GM18499 (cell line): Measurements from ENCODE around the gene TSN.
A peak's percentile ranks its signal among the peaks of the same experiment; 100 is the strongest.
"Not testable (repeated sequence)": the region's sequence is repeated elsewhere in the genome, so short reads cannot be mapped to it uniquely, and the experiment has no call there.

Experiments
- ATAC-seq: cut with Tn5 transposase; IDR thresholded peaks from one replicate; pipeline ENCODE4 v1.9.1; 2021; ENCODE audit warnings: moderate number of reproducible peaks; ENCODE audit not compliant: insufficient read depth, unreplicated experiment

Gene TSN

GRCh38 chr2:121796239-121796638 lies 40.8 kb downstream of the TSN start:
- no peak for ATAC-seq

- ATAC-seq: no peak
Observed at GRCh38 chr2:121798617-121799016, 43.2 kb downstream of the TSN start.

- ATAC-seq: no peak
Observed at GRCh38 chr2:121801916-121802315, 46.5 kb downstream of the TSN start.

DNA sequence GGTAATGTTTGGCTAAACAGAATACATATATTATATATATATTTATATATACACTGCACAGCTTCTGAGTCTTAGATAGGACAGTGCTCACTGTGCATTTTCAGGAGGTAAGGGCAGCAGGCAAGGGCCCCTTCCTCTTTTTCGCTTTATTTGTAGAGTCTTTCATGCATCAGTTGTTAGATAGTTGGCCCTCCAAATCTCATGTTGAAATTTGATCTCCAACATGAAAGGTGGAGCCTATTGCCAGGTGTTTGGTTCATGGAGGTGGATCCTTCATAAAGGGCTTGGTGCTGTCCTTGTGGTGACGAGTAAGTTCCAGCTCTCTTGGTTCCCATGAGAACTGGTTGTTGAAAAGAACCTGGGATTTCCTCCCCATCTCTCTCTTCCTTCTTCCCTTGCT lies 48.1 kb downstream of the TSN start:
- ATAC-seq: no peak

DNA sequence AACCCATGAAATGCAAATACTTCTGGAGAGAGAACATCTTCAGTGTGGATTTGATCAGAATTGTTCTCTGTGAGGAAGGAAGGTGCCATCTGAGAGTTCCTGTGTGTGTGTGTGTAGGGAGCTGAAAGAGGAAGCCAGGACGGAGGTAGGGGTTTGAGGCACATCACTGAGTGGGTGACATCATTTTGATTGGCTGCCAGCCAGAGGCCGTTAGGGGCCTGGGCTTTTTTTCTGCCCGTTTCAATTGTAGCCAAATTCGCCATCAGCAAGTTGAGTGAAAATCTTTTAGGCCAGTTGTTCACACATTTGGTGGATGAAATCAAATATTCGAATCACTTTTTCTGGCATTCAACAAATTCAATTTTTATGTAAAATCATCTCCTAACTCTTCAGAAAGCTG lies 48.9 kb downstream of the TSN start:
- peak; percentile 47 for ATAC-seq

- ATAC-seq: no peak
Observed at GRCh38 chr2:121804997-121805765, 49.7 kb downstream of the TSN start.

DNA sequence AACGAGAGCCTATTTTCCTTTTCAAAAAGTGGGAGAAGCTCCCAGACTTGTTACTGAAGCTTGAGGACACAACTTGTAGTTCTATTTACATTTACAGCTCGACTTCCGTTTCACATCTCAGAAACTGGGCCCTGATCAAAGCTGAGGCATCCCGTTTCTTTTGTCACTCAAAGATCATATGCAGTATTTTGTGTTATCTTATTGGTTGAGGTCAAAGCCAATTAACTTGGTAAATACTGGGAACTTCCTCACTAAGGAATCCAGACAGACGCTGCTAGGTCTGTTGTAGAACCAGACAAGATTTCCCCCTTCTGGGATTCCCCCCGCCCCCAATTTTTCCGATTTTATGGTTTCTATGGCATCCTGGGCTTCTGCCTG lies 50.3 kb downstream of the TSN start:
- ATAC-seq: no peak

GRCh38 chr2:121807771-121808170 lies 52.3 kb downstream of the TSN start:
- ATAC-seq: not testable (repeated sequence)

DNA sequence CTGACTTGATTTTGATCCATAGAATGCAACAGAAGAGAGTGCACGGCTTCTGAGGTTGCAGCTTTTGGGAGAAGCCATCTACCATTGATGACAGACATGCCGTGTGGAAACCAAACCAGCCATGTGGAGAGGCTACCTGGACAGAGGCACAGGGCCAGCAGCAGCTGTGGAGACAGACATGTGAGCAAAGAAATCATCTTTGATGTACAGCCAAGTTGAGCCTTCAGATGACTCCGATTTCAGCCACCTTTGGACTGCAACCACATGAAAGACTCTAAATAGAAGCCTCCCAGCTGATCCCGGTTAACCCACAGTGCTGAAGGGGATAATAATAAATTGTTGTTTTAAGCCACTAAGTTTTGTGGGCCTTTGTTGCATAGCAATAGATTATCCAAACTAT lies 54.2 kb downstream of the TSN start:
- ATAC-seq: no peak

DNA sequence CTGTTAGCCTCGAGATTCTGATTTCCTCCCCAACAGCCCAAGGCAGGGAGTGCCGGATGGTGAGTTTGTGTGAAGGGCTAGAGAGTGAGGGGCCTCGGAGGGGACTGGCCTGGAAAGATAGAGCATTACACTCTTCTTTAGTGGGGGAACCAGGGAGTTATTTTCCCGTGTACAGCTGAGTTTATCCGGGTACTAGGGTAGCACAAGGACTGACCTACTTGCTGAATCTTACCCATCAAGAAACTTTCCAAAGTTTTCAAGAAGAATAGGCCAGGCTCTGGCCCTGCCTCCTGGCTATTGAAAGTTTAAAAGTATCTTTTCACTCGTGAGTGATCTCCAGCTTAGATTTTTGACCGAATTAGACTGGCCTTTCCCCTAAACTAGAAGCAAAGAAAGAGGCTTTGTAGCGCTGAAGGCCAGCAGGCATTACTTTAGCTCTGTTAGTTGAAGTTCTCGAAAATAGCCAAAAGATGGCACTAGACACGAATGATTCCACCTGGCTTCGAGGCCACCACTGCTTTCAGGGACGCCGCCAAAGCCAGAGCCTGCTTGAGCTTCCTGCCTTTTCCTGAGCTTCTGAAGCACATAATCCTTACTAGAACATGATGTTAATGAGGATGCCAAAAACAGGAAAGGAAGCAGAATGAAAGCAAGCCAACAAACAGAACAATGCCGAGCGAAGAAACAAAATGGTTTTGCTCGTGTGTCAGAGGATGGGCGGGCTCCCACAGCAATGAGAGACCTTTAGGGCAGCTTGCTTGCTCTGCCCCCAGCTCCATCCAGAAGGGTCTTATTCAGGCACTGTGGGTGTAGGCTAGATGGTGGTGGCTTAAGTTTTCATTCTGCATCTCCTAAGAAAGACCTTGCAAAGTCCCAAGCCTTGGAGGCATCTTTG lies 55.8 kb downstream of the TSN start:
- peak; percentile 73 for ATAC-seq

GRCh38 chr2:121813083-121813482 lies 57.6 kb downstream of the TSN start:
- not testable (repeated sequence) for ATAC-seq

DNA sequence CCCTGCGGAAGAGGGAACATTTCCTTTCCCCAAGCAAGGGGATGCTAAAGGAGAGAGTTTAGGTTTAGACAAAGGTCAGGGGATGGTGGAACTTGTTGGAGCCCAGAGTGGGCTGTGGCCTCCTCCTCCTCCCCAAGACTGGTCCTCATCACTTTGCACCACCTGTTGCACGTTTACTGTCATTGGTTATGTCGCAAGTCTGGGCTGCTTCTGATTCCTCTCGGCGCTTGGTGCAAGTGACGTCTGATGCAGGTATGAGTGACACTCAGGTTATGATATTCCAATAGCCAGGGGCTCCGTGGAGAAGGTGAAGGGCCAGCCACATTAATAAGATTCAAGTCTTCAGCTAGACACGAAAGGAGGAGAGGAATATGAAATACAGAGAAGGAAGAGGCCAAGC lies 59.8 kb downstream of the TSN start:
- ATAC-seq: no peak

- ATAC-seq: no peak
Observed at GRCh38 chr2:121816797-121817196, 61.3 kb downstream of the TSN start.

DNA sequence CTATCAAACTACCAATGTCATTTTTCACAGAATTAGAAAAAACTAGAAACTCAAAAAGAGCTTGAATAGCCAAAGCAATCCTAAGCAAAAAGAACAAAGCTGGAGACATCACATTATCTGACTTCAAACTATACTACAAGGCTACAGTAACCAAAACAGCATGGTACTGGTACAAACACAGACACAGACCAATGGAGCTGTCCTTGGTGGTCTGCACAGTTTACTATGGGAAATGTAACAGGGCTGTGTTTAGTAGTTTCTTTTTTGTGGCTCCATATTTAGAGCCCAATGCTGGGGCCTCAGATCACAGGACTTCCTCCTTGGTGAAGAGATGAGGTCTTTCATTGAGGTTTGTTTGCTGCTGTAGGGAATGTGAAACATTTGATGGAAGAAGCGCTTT lies 61.9 kb downstream of the TSN start:
- not testable (repeated sequence) for ATAC-seq
